Glutamatergic neuron (in vitro differentiated cells): ENCODE measurements around the gene TM4SF4. TPM values are rescaled to one million over a fixed set of nuclear protein-coding genes. Genes with fewer than 3 reads are reported as not detected.

ENCODE experiments used
- DNase-seq: peaks from one replicate; pipeline ENCODE4 v3.0.0; 2022
- H3K27ac Mint-ChIP-seq: one replicate; pipeline ENCODE4 v1.8.0; 2020; ENCODE audit warnings: mild to moderate bottlenecking, mixed read lengths, inconsistent platforms; ENCODE audit not compliant: unreplicated experiment
- H3K27me3 Mint-ChIP-seq: one replicate; pipeline ENCODE4 v1.8.0; 2020; ENCODE audit warnings: mild to moderate bottlenecking, moderate library complexity, mixed read lengths, inconsistent platforms; ENCODE audit not compliant: unreplicated experiment
- H3K36me3 Mint-ChIP-seq: one replicate; pipeline ENCODE4 v1.8.0; 2020; ENCODE audit warnings: mild to moderate bottlenecking, mixed read lengths, inconsistent platforms; ENCODE audit not compliant: unreplicated experiment
- H3K4me1 Mint-ChIP-seq: one replicate; pipeline ENCODE4 v1.8.0; 2020; ENCODE audit warnings: mild to moderate bottlenecking, low read depth, mixed read lengths, inconsistent platforms; ENCODE audit not compliant: unreplicated experiment
- H3K4me3 Mint-ChIP-seq: one replicate; pipeline ENCODE4 v1.8.0; 2020; ENCODE audit warnings: mild to moderate bottlenecking, mixed read lengths, inconsistent platforms; ENCODE audit not compliant: unreplicated experiment
- H3K9me3 Mint-ChIP-seq: one replicate; pipeline ENCODE4 v1.8.0; 2020; ENCODE audit warnings: mild to moderate bottlenecking, moderate library complexity, mixed read lengths, inconsistent platforms; ENCODE audit not compliant: unreplicated experiment
- CTCF ChIP-seq: fragments of 200-600 bp; sonication (generic); IDR thresholded peaks from one replicate; pipeline ENCODE4 v1.5.0; 2021; ENCODE audit not compliant: partially characterized antibody, unreplicated experiment
- total RNA-seq: library from RNA; stranded (reverse); fragmentation: NEBNext Ultra II Directional; extraction: Animal tissue kit (Norgen Biotek cat#: 25700); gene quantifications from one replicate; pipeline ENCODE4 v1.2.1, GENCODE V29; 2021; ENCODE audit not compliant: unreplicated experiment

Gene TM4SF4
- total RNA-seq, 1 donor from 2014 or later = not detected

DNA sequence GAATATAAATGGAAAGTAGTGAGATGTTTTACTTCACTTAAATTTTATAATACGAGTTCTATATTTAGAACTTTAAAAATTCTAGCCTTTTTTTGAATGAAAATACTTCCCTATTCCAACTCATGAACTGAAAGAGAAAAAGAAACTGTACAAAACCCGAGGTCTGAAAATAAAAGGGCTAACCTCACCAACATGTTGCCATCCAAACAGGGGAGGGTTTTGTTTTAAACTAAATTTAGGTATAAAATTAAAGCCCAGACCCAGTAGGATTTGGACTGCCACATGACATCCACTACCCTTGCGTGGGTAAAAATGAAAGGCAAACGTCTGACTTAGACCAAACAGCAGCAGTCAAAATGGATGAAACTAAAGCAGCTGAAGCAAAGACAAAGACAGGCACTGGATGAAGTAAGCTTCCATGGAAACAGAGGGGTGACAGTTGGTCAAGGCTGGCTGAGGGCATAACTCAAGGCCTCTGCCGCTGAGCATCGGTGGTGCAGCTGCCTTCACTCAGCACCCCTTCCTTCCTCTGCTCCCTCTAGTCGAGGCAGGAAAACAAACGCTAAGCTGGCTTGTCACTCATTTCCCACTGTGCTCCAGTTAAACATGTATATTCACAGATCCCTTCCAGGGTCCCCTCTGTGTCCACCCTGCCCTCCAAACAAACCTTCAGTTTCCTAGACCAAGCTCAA, 58.1 kb downstream of the TM4SF4 start:
- H3K36me3 Mint-ChIP-seq = no peaks in the 10 kb centered on the region
- H3K4me3 Mint-ChIP-seq = no peak overlapping the region
- H3K27me3 Mint-ChIP-seq = peaks cover 4% of the 10 kb centered on the region
- TF ChIP-seq CTCF = no peak
- H3K9me3 Mint-ChIP-seq = no peaks in the 10 kb centered on the region
- H3K27ac Mint-ChIP-seq = peak overlapping the region; percentile 59
- H3K4me1 Mint-ChIP-seq = peaks cover 24% of the 10 kb centered on the region
- peak; percentile 28 for DNase-seq

GRCh38 chr3:149534082-149534481, 59.6 kb downstream of the TM4SF4 start:
- Mint-ChIP-seq H3K27ac (no peak overlapping the region), H3K27me3 (peaks cover 4% of the 10 kb centered on the region), H3K36me3 (no peaks in the 10 kb centered on the region), H3K4me1 (peaks cover 25% of the 10 kb centered on the region), H3K4me3 (no peak overlapping the region), H3K9me3 (no peaks in the 10 kb centered on the region)
- no peak for DNase-seq
- no peak for TF ChIP-seq CTCF

GRCh38 chr3:149534671-149535332, 60.3 kb downstream of the TM4SF4 start:
- peak; percentile 28 for DNase-seq
- Mint-ChIP-seq H3K4me1 (peaks cover 25% of the 10 kb centered on the region), H3K27ac (peak overlapping the region; percentile 79), H3K27me3 (peaks cover 4% of the 10 kb centered on the region), H3K36me3 (no peaks in the 10 kb centered on the region), H3K4me3 (peak overlapping the region; percentile 32), H3K9me3 (no peaks in the 10 kb centered on the region)
- no peak for TF ChIP-seq CTCF

GRCh38 chr3:149535333-149535685, 60.8 kb downstream of the TM4SF4 start:
- Mint-ChIP-seq H3K4me3 (peak overlapping the region; percentile 32), H3K27me3 (peaks cover 4% of the 10 kb centered on the region), H3K9me3 (no peaks in the 10 kb centered on the region), H3K36me3 (no peaks in the 10 kb centered on the region), H3K4me1 (peaks cover 29% of the 10 kb centered on the region), H3K27ac (peak overlapping the region; percentile 79)
- no peak for TF ChIP-seq CTCF
- no peak for DNase-seq

DNA sequence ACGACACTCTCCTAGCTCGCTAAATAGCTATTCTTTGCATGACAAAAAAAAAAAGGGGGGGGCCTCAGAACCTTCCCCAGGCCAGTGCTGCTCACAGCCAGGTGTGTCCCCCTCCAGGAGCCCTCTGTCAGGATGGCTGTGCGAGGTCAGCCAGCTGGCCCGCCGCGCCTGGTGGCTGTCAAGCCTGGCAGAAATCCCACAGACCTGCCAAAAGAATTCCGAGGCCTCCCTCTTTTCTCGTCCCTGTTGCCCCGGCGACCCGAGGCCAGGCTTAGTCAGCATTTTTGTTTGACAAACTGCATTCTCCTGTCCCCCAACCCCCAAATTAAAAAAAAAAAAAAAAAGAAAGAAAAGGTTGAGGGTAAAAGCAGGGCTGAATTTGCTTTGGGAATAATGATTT, 61.9 kb downstream of the TM4SF4 start:
- H3K4me1 Mint-ChIP-seq = peaks cover 29% of the 10 kb centered on the region
- no peaks in the 10 kb centered on the region for H3K9me3 Mint-ChIP-seq
- H3K27me3 Mint-ChIP-seq = peaks cover 3% of the 10 kb centered on the region
- peak overlapping the region; percentile 64 for H3K27ac Mint-ChIP-seq
- H3K36me3 Mint-ChIP-seq = no peaks in the 10 kb centered on the region
- peak; percentile 53 for DNase-seq
- peak overlapping the region; percentile 45 for H3K4me3 Mint-ChIP-seq
- no peak for TF ChIP-seq CTCF
